ENCODE results near the gene GNAL.
"Not testable (repeated sequence)": the region's sequence is repeated elsewhere in the genome, so short reads cannot be mapped to it uniquely, and the experiment has no call there.

DNA sequence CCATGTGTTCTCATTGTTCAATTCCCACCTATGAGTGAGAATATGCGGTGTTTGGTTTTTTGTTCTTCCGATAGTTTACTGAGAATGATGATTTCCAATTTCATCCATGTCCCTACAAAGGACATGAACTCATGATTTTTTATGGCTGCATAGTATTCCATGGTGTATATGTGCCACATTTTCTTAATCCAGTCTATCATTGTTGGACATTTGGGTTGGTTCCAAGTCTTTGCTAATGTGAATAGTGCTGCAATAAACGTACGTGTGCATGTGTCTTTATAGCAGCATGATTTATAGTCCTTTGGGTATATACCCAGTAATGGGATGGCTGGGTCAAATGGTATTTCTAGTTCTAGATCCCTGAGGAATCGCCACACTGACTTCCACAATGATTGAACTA lies 1.6 kb downstream of the GNAL start:
- TF ChIP-seq TCF7L2 (IDR thresholded peaks at IDR 0.05; ENCODE audit: borderline replicate concordance, extremely low read depth, insufficient read depth, insufficient read length); POLR2A (IDR thresholded peaks at IDR 0.05; ENCODE audit: borderline replicate concordance, extremely low read depth, insufficient read depth, insufficient read length); CEBPB (IDR thresholded peaks at IDR 0.05; ENCODE audit: low read depth); ZNF274 (IDR thresholded peaks at IDR 0.05; ENCODE audit: low read depth, low read length); FOSL1 (IDR thresholded peaks at IDR 0.05; ENCODE audit: low read depth); EZH2 (IDR thresholded peaks at IDR 0.05); SIN3A (IDR thresholded peaks at IDR 0.05; ENCODE audit: low read depth); POLR2AphosphoS5 (IDR thresholded peaks at IDR 0.05; ENCODE audit: low read depth, low read length): not testable (repeated sequence)
- TF ChIP-seq, protein P1, sequence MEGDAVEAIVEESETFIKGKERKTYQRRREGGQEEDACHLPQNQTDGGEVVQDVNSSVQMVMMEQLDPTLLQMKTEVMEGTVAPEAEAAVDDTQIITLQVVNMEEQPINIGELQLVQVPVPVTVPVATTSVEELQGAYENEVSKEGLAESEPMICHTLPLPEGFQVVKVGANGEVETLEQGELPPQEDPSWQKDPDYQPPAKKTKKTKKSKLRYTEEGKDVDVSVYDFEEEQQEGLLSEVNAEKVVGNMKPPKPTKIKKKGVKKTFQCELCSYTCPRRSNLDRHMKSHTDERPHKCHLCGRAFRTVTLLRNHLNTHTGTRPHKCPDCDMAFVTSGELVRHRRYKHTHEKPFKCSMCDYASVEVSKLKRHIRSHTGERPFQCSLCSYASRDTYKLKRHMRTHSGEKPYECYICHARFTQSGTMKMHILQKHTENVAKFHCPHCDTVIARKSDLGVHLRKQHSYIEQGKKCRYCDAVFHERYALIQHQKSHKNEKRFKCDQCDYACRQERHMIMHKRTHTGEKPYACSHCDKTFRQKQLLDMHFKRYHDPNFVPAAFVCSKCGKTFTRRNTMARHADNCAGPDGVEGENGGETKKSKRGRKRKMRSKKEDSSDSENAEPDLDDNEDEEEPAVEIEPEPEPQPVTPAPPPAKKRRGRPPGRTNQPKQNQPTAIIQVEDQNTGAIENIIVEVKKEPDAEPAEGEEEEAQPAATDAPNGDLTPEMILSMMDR (IDR thresholded peaks at IDR 0.05 in 2 of 3, conservative IDR thresholded peaks at IDR 0.05 in 1 of 3; ENCODE audit: borderline replicate concordance in 1 of 3, insufficient read depth in 1 of 3, low read depth in 2 of 3, low read length in 2 of 3), result not testable (repeated sequence)

Measured in HCT116 (cell line).